ENCODE measurements around the gene HBZ.
A peak's percentile ranks its signal among the peaks of the same experiment; 100 is the strongest.
"Not testable (repeated sequence)": the region's sequence is repeated elsewhere in the genome, so short reads cannot be mapped to it uniquely, and the experiment has no call there.

HBZ gene

DNA sequence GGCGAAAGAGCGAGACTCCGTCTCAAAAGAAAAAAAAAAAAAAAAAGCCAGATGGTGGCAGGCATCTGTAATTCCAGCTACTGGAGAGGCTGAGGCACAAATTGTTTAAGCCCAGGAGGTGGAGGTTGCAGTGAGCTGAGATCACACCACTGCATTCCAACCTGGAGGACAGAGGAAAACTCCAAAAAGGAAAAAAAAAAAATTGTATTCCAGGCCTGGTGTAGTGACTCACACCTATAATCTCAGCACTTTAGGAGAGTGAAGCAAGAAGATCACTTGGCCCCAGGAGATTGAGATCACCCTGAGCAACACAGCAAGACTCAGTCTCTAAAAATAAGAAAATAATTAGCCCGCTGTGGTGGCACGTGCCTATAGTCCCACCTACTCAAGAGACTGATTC, 47.9 kb downstream of the HBZ start:
- ChIA-PET CTCF (interaction anchor here (0.8 to 3.0 kb wide), 3 partner anchors 11 to 27 kb away, joined by 3 to 8 read pairs (median 5); no protein-coding TSS in a partner anchor), POLR2A (no interaction called here)
- H3K4me3 ChIP-seq (ENCODE audit: low read depth, low read length): no peak overlapping the region
- TF ChIP-seq, protein P1, sequence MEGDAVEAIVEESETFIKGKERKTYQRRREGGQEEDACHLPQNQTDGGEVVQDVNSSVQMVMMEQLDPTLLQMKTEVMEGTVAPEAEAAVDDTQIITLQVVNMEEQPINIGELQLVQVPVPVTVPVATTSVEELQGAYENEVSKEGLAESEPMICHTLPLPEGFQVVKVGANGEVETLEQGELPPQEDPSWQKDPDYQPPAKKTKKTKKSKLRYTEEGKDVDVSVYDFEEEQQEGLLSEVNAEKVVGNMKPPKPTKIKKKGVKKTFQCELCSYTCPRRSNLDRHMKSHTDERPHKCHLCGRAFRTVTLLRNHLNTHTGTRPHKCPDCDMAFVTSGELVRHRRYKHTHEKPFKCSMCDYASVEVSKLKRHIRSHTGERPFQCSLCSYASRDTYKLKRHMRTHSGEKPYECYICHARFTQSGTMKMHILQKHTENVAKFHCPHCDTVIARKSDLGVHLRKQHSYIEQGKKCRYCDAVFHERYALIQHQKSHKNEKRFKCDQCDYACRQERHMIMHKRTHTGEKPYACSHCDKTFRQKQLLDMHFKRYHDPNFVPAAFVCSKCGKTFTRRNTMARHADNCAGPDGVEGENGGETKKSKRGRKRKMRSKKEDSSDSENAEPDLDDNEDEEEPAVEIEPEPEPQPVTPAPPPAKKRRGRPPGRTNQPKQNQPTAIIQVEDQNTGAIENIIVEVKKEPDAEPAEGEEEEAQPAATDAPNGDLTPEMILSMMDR (IDR thresholded peaks at IDR 0.05; ENCODE audit: insufficient read depth, low read length, missing control alignments): no peak
- DNase-seq (ENCODE audit: low read depth, low spot score): peak; percentile 44

- ChIA-PET CTCF (no interaction called here), POLR2A (no interaction called here)
- H3K4me3 ChIP-seq (ENCODE audit: low read depth, low read length): no peak overlapping the region
- TF ChIP-seq, protein P1 (IDR thresholded peaks at IDR 0.05; ENCODE audit: insufficient read depth, low read length, missing control alignments): no peak
- no peak for DNase-seq (ENCODE audit: low read depth, low spot score)
Observed at GRCh38 chr16:203246-203645, 50.8 kb downstream of the HBZ start.

GRCh38 chr16:204046-204445, 51.6 kb downstream of the HBZ start:
- H3K4me3 ChIP-seq (ENCODE audit: low read depth, low read length); POLR2A ChIA-PET; DNase-seq (ENCODE audit: low read depth, low spot score): not testable (repeated sequence)
- CTCF ChIA-PET: interaction anchor here (1.2 kb wide), 1 partner anchor 158 kb away, joined by 3 read pairs; no protein-coding TSS in a partner anchor

All from AG04449 (cell line).